Fibroblast of villous mesenchyme (primary cell): Measurements from ENCODE around the gene BLOC1S4. TPM values are rescaled to one million over a fixed set of nuclear protein-coding genes. Genes with fewer than 3 reads are reported as not detected.
A peak's percentile ranks its signal among the peaks of the same experiment; 100 is the strongest.

Source experiments
- DNase-seq: peaks from one replicate; pipeline ENCODE4 v3.0.0-alpha.2; 2010; ENCODE audit warnings: low read depth
- H3K4me3 ChIP-seq: 2 replicates; pipeline ENCODE4 v1.5.1; 2011; ENCODE audit warnings: low read depth, mild to moderate bottlenecking, low read length
- total RNA-seq: library from RNA; depleted of rRNA; stranded (reverse); fragments of >200 nt; gene quantifications from 2 replicates; pipeline ENCODE4 v1.2.3, GENCODE V29; 2012
- TF ChIP-seq, protein P1 (sequence below): IDR thresholded peaks from 2 replicates; pipeline ENCODE4 v1.5.1; 2012; ENCODE audit warnings: low read depth, mild to moderate bottlenecking, low read length; ENCODE audit not compliant: insufficient read depth

BLOC1S4 gene
- total RNA-seq, 1 donor, result 10.4 TPM

DNA sequence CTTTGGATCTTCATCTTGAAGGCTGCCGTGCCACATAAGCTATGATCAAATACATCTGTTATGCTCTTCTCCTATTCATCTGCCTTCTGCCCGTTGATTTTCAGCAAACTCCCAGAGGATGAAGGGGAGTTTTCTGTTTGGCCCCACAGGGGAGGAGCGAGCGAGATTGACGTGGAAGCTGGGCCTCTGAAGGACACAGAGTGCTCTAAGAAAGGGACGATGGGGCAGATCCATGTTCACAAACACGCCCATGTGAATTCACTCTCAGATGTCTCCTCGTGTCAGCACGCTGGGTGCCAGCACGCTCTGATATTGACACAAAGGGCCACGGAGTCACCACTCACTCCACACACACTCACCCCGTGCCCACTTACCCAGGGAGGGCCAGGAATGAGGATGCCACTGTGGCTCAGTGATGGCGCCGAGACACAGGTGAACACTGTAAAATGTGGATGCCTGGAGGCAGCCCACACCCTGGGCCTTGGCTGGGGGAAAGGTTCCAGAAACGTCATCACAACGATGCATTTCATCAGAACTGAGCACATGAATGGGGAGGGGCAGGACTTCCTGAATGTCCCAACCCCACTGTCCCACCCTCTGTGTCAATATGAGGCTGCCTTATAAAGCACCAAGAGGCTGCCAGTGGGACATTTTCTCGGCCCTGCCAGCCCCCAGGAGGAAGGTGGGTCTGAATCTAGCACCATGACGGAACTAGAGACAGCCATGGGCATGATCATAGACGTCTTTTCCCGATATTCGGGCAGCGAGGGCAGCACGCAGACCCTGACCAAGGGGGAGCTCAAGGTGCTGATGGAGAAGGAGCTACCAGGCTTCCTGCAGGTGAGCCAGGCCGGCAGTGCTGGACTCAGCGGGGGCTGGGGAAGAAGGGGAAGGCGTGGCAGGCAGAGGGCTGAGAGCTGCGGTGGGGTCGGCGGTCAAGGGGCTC is 22.5 kb upstream of the BLOC1S4 start, which contains the start of gene S100P:
S100P (plus strand) TSS at position 648 of the 946 bp plus-strand sequence; CDS start at position 703, 55 bp downstream.
- TF ChIP-seq, protein P1, sequence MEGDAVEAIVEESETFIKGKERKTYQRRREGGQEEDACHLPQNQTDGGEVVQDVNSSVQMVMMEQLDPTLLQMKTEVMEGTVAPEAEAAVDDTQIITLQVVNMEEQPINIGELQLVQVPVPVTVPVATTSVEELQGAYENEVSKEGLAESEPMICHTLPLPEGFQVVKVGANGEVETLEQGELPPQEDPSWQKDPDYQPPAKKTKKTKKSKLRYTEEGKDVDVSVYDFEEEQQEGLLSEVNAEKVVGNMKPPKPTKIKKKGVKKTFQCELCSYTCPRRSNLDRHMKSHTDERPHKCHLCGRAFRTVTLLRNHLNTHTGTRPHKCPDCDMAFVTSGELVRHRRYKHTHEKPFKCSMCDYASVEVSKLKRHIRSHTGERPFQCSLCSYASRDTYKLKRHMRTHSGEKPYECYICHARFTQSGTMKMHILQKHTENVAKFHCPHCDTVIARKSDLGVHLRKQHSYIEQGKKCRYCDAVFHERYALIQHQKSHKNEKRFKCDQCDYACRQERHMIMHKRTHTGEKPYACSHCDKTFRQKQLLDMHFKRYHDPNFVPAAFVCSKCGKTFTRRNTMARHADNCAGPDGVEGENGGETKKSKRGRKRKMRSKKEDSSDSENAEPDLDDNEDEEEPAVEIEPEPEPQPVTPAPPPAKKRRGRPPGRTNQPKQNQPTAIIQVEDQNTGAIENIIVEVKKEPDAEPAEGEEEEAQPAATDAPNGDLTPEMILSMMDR, result no peak
- peak; percentile 18 for DNase-seq
- no peak within 1 kb of the TSS for H3K4me3 ChIP-seq

DNA sequence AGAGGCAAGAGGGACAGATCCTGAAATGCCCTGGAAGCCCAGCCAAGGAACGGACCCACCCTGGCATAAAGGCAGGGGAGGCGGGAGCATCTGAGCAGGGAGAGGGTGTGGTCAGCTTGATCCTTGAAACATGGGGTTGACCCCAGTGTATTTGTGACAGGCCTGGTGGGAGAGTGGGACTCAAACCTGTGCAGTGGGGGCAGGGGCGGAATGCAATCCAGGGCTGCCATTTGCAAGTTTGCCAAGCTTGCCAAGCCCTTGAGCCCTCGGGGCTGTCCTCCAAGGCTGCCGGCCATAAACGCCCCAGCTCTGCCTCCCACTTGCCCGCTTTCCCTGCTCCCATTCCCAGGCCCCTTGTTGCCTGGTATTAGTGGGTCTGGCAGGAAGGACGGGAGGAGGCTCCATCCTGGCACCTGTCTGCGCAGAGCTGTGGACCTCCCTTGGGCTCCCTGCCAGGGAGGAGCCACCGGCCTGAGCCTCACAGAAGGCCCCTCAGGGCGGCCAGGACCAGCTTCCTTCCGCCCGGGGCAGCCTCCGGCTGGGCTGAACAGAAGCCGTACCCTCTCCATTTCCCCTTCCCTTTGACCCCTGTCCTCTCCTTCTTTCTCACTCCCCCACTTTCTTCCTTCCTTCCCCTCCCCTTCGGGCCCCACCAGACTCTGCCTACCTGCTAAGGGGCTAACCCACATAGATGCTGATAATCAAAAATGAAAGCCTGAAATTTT is 21.6 kb upstream of the BLOC1S4 start:
- TF ChIP-seq, protein P1, result no peak
- H3K4me3 ChIP-seq, result no peak overlapping the region
- DNase-seq, result no peak

DNA sequence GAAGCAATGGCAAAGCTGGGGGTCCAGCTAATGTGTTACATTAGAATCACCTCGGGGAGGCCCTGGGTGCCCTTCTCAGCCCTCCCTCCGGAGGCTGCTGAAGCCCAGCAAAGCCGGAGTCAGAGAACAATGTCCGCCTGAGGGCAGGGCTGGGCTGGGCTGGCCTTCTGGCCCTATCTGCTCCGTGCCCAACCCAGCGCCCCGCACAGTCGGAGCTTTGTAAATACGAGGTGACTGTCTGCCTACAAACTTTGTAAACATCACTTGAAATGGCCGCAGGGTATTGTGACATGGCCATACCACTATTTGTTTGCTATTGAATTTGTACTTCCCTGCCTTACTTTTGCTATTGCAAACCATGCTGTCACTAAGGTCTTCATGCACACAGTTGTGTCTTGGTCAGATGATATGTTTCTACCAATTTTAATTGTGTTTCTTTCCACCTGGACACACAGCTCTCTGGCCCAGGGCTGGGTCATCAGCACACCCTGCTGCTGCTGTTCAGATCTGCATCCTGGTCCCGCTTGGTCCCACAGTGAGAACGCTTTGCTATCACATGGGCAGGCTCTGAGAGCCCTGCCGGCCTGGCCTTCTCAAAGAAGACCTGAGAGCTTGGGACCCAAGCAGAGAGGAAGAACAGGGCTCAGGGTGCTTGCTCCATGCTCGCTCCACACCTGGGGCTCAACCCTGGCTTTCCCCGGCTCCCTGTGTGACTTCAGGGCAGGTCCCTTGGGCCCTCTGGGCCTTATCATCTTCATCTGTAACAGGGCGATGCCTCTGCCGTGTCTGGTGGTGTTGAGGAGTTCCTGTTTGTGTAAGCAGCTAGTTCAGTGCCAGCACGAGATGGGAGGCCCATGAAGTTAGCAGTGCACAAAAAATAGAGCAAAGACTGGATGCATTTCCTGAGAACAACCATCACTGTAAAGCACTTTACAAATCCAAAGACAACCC is 20.0 kb upstream of the BLOC1S4 start:
- TF ChIP-seq, protein P1, result no peak

DNA sequence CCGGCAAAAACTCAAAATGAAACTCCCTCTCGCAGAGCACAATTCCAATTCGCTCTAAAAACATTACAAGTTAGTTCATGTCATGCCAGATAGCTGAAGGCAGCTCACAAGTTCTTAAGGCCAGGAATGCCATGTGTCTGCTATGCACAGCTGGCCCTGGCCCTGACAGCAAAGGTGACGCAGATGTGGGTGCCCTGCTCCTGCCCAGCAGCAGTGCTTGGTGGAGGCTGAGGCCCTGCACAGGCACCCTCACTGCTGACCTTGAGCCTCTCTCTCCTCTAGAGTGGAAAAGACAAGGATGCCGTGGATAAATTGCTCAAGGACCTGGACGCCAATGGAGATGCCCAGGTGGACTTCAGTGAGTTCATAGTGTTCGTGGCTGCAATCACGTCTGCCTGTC is 19.4 kb upstream of the BLOC1S4 start:
- H3K4me3 ChIP-seq, result no peak overlapping the region
- DNase-seq, result no peak
- TF ChIP-seq, protein P1, result no peak

More for the DNA sequence above, 20.0 kb upstream of the BLOC1S4 start:
- peak; percentile 69 for DNase-seq
- no peak overlapping the region for H3K4me3 ChIP-seq

DNA sequence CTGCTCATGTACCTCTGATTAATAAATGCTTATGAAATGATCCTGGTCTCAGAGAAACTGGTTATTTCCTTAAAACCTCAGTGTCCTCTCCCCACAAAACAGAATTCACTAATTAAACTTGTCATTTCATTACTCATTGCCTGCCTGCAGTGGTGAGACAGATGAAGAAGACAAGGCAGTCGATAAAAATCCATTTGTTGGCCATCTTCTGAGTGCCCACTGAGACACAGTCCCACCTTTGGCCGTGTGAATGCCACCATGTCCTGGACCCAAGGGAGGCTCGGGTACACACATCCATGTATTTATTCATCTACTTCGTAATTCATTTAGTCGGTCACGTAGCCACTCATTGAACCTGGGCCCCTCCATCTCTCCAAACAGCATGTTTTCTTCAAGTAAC is 18.8 kb upstream of the BLOC1S4 start:
- TF ChIP-seq, protein P1, result no peak
- no peak for DNase-seq
- H3K4me3 ChIP-seq, result no peak overlapping the region

DNA sequence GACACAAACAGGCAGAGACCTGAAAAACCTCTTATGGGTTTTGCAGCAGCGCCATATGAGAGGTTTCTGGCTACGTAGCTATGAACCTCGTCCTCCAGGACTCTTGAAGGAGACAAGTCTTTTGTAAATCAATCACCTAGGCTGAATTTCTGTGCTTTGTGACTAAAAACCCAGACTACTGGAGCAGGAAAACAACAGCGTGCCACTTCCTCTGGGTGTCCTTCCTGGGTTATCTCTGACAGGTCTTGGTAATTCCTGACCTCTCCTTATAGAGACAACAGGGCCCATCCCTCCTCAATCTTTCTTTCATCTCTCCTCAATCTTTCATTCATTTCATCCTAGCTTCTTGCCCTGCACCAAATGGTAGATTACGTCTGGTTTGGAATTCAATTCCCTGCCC is 16.6 kb upstream of the BLOC1S4 start:
- no peak overlapping the region for H3K4me3 ChIP-seq
- no peak for DNase-seq

More for the DNA sequence above, 16.6 kb upstream of the BLOC1S4 start:
- TF ChIP-seq, protein P1, result no peak
